Measurements from ENCODE around the gene CCDC149.

Gene CCDC149

GRCh38 chr4:24800325-24800895 lies 112.4 kb downstream of the CCDC149 start:
- DNase-seq (ENCODE audit: low read depth), result peak; percentile 15
- TF ChIP-seq CTCF (conservative IDR thresholded peaks at IDR 0.05; ENCODE audit: control insufficient read depth, insufficient read depth, low read depth, low read length), result no peak
- no peak overlapping the region for H3K4me3 ChIP-seq (ENCODE audit: control insufficient read depth, low read depth, low read length)

- no peak for TF ChIP-seq CTCF (conservative IDR thresholded peaks at IDR 0.05; ENCODE audit: control insufficient read depth, insufficient read depth, low read depth, low read length)
- DNase-seq (ENCODE audit: low read depth), result no peak
- H3K4me3 ChIP-seq (ENCODE audit: control insufficient read depth, low read depth, low read length), result no peak overlapping the region
Observed at GRCh38 chr4:24799544-24800324, 113.1 kb downstream of the CCDC149 start.

GRCh38 chr4:24799196-24799543 lies 113.7 kb downstream of the CCDC149 start:
- no peak for TF ChIP-seq CTCF (conservative IDR thresholded peaks at IDR 0.05; ENCODE audit: control insufficient read depth, insufficient read depth, low read depth, low read length)
- no peak overlapping the region for H3K4me3 ChIP-seq (ENCODE audit: control insufficient read depth, low read depth, low read length)
- no peak for DNase-seq (ENCODE audit: low read depth)

GRCh38 chr4:24798036-24798610 lies 114.7 kb downstream of the CCDC149 start:
- DNase-seq (ENCODE audit: low read depth), result no peak
- no peak overlapping the region for H3K4me3 ChIP-seq (ENCODE audit: control insufficient read depth, low read depth, low read length)
- no peak for TF ChIP-seq CTCF (conservative IDR thresholded peaks at IDR 0.05; ENCODE audit: control insufficient read depth, insufficient read depth, low read depth, low read length)

GRCh38 chr4:24796620-24797019 lies 116.2 kb downstream of the CCDC149 start:
- no peak for TF ChIP-seq CTCF (conservative IDR thresholded peaks at IDR 0.05; ENCODE audit: control insufficient read depth, insufficient read depth, low read depth, low read length)
- DNase-seq (ENCODE audit: low read depth), result no peak
- no peak overlapping the region for H3K4me3 ChIP-seq (ENCODE audit: control insufficient read depth, low read depth, low read length)

- TF ChIP-seq CTCF (conservative IDR thresholded peaks at IDR 0.05; ENCODE audit: control insufficient read depth, insufficient read depth, low read depth, low read length), result no peak
- H3K4me3 ChIP-seq (ENCODE audit: control insufficient read depth, low read depth, low read length), result peak overlapping the region; percentile 22
- no peak for DNase-seq (ENCODE audit: low read depth)
Observed at GRCh38 chr4:24795666-24796381, 117.0 kb downstream of the CCDC149 start.
